ENCODE measurements around the gene SON. TPM values are rescaled to one million over a fixed set of nuclear protein-coding genes. Genes with fewer than 3 reads are reported as not detected.

Gene SON
- total RNA-seq, 2 experiments from 2014 or later: 243 to 352 TPM

DNA sequence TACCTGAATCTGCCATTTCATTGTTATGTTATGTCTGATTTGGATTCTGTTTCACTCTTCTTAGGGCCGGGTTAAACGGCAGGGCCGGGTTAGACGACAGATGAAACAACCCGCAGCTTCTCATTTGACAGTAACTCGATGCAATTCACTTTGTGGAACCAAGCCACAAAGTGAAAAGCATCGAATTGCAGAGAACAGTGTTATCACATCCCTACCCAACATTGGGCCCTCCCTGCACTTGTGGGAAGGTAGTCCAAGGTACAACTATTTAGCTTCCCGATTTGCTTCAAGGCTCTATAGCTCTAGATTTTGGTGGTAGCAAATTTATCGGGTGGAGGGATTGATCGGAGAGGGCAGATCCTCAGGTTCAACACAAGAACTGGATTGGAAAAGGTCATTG lies 17.0 kb downstream of the SON start:
- no peak for DNase-seq (ENCODE audit: low spot score)
- Histone ChIP-seq H3K27ac (ENCODE audit: low read depth, low read length, poor library complexity, severe bottlenecking) (no peak overlapping the region), H3K4me1 (ENCODE audit: insufficient read depth, low read length, poor library complexity, severe bottlenecking) (no peaks in the 10 kb centered on the region), H3K9me2 (ENCODE audit: insufficient read depth, low read length) (no peaks in the 10 kb centered on the region), H3K36me3 (ENCODE audit: insufficient read depth, low read length) (peaks cover 99% of the 10 kb centered on the region), H3K9me3 (ENCODE audit: low read length) (no peaks in the 10 kb centered on the region), H3K79me2 (ENCODE audit: insufficient read depth, low read depth, low read length) (peaks cover 96% of the 10 kb centered on the region), H2AFZ (ENCODE audit: low read length) (no peak overlapping the region), H3K4me3 (ENCODE audit: low read depth, low read length, poor library complexity, severe bottlenecking) (no peak overlapping the region), H3K4me2 (ENCODE audit: low read length) (no peak overlapping the region), H4K20me1 (ENCODE audit: insufficient read depth, low read length) (peaks cover 39% of the 10 kb centered on the region)
- intact Hi-C loops (cut with micrococcal nuclease; ENCODE audit: unreplicated experiment): loop anchor here (2.0 kb wide), 1 partner anchor 29 kb away; no protein-coding TSS in a partner anchor
- ChIA-PET CTCF (ENCODE audit: unreplicated experiment) (interaction anchor here (0.6 kb wide), 1 partner anchor 80 kb away, joined by 3 read pairs; the partner anchor contains the start of gene TMEM50B), POLR2A (interaction anchor here (0.9 kb wide), 1 partner anchor 24 kb away, joined by 6 read pairs; no protein-coding TSS in a partner anchor)
- no peak for TF ChIP-seq CTCF (conservative IDR thresholded peaks at IDR 0.05; ENCODE audit: low read length)
- TF ChIP-seq EZH2phosphoT487 (IDR thresholded peaks at IDR 0.05; ENCODE audit: borderline replicate concordance, low read depth, low read length): no peak
- no TSS peak for BruUV-seq (replicated peaks)

GRCh38 chr21:33560965-33561364 lies 18.1 kb downstream of the SON start:
- ChIA-PET CTCF (ENCODE audit: unreplicated experiment) (no interaction called here), POLR2A (no interaction called here)
- H3K79me2 ChIP-seq (ENCODE audit: insufficient read depth, low read depth, low read length): peaks cover 97% of the 10 kb centered on the region
- BruUV-seq (replicated peaks): no TSS peak
- H4K20me1 ChIP-seq (ENCODE audit: insufficient read depth, low read length): peaks cover 30% of the 10 kb centered on the region
- intact Hi-C loops (cut with micrococcal nuclease; ENCODE audit: unreplicated experiment): no loop called here
- H3K4me2 ChIP-seq (ENCODE audit: low read length): no peak overlapping the region
- DNase-seq (ENCODE audit: low spot score): no peak
- H2AFZ ChIP-seq (ENCODE audit: low read length): no peak overlapping the region
- no peaks in the 10 kb centered on the region for H3K9me2 ChIP-seq (ENCODE audit: insufficient read depth, low read length)
- no peak overlapping the region for H3K4me3 ChIP-seq (ENCODE audit: low read depth, low read length, poor library complexity, severe bottlenecking)
- TF ChIP-seq EZH2phosphoT487 (IDR thresholded peaks at IDR 0.05; ENCODE audit: borderline replicate concordance, low read depth, low read length) (no peak), CTCF (conservative IDR thresholded peaks at IDR 0.05; ENCODE audit: low read length) (no peak)
- H3K4me1 ChIP-seq (ENCODE audit: insufficient read depth, low read length, poor library complexity, severe bottlenecking): no peaks in the 10 kb centered on the region
- no peak overlapping the region for H3K27ac ChIP-seq (ENCODE audit: low read depth, low read length, poor library complexity, severe bottlenecking)
- no peaks in the 10 kb centered on the region for H3K9me3 ChIP-seq (ENCODE audit: low read length)
- H3K36me3 ChIP-seq (ENCODE audit: insufficient read depth, low read length): peaks cover 99% of the 10 kb centered on the region

DNA sequence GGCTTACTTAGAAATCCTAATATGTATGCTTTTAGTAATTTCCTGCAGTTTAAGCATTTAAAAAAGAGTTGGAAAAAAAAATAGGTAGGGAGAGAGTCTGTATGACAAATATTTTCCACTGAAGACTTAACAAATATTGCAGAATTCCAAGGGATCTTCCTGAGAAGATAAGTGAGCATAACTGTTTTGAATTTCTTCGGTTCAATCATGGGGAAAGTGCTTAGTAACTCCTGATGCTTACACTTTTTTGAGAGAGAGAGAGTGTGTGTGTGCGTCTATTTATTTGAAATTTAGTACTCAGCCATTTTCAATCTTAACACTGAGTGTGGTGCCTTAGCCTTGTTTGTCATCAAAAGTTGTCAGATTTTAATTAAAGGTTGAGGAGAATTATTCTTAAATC lies 18.5 kb downstream of the SON start:
- Histone ChIP-seq H3K4me1 (ENCODE audit: insufficient read depth, low read length, poor library complexity, severe bottlenecking) (no peaks in the 10 kb centered on the region), H3K4me2 (ENCODE audit: low read length) (no peak overlapping the region), H2AFZ (ENCODE audit: low read length) (no peak overlapping the region), H3K36me3 (ENCODE audit: insufficient read depth, low read length) (peaks cover 97% of the 10 kb centered on the region), H3K9me3 (ENCODE audit: low read length) (no peaks in the 10 kb centered on the region), H3K9me2 (ENCODE audit: insufficient read depth, low read length) (no peaks in the 10 kb centered on the region), H3K4me3 (ENCODE audit: low read depth, low read length, poor library complexity, severe bottlenecking) (no peak overlapping the region), H3K79me2 (ENCODE audit: insufficient read depth, low read depth, low read length) (peaks cover 97% of the 10 kb centered on the region), H3K27ac (ENCODE audit: low read depth, low read length, poor library complexity, severe bottlenecking) (no peak overlapping the region), H4K20me1 (ENCODE audit: insufficient read depth, low read length) (peaks cover 28% of the 10 kb centered on the region)
- POLR2A ChIA-PET: no interaction called here
- DNase-seq (ENCODE audit: low spot score): no peak
- CTCF ChIA-PET (ENCODE audit: unreplicated experiment): no interaction called here
- intact Hi-C loops (cut with micrococcal nuclease; ENCODE audit: unreplicated experiment): no loop called here
- TF ChIP-seq CTCF (conservative IDR thresholded peaks at IDR 0.05; ENCODE audit: low read length): no peak
- no peak for TF ChIP-seq EZH2phosphoT487 (IDR thresholded peaks at IDR 0.05; ENCODE audit: borderline replicate concordance, low read depth, low read length)
- BruUV-seq (replicated peaks): no TSS peak
